Loucy (cell line): Measurements from ENCODE around the gene RXRA.

ENCODE experiments used
- EZH2phosphoT487 ChIP-seq: fragments of 200-600 bp; IDR thresholded peaks from 2 replicates; pipeline ENCODE4 v1.6.1; 2018; ENCODE audit warnings: antibody characterized with exemption, mild to moderate bottlenecking, moderate library complexity, borderline replicate concordance
- TF ChIP-seq, protein P1 (sequence below): fragments of 200-600 bp; sonication (generic); conservative IDR thresholded peaks from 2 replicates; pipeline ENCODE4 v1.5.1; 2014; ENCODE audit warnings: mild to moderate bottlenecking, antibody characterized with exemption, low read length

DNA sequence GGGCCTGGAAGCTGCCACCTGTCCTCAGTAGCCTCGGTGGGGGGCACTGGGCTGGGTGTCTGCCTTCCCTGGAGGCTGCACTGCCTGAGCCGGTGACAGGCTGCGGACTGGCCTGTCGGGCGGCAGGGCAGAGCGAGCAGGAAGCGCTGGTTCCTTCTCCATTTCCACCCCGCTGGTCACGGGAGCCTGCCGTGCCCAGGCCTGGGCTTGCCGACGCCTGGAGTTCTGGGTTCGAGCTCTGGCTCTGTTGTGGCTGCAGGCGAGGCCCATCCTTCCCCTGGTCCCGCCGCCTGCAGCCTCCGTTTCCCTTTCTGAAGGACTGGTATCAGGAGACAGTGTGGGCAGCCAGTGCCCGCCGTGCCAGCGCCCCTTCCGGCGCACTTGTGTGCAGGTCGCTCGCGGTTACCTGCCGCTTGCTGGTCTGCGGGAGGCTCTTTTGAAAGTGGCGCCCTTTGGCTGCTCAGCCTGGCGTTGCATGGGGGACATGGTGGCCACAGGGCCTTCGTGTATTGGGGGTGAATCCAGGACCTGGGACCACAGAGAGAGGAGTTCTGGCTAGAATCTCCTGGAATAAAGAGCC lies 34.0 kb downstream of the RXRA start:
- TF ChIP-seq, protein P1, sequence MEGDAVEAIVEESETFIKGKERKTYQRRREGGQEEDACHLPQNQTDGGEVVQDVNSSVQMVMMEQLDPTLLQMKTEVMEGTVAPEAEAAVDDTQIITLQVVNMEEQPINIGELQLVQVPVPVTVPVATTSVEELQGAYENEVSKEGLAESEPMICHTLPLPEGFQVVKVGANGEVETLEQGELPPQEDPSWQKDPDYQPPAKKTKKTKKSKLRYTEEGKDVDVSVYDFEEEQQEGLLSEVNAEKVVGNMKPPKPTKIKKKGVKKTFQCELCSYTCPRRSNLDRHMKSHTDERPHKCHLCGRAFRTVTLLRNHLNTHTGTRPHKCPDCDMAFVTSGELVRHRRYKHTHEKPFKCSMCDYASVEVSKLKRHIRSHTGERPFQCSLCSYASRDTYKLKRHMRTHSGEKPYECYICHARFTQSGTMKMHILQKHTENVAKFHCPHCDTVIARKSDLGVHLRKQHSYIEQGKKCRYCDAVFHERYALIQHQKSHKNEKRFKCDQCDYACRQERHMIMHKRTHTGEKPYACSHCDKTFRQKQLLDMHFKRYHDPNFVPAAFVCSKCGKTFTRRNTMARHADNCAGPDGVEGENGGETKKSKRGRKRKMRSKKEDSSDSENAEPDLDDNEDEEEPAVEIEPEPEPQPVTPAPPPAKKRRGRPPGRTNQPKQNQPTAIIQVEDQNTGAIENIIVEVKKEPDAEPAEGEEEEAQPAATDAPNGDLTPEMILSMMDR, result no peak
- TF ChIP-seq EZH2phosphoT487, result no peak
